HCEC 1CT (cell line): ENCODE data around the gene SLC2A8.

Experiments used
- DNase-seq: peaks from one replicate; pipeline ENCODE4 v3.0.0-alpha.2; 2017

Gene SLC2A8

DNA sequence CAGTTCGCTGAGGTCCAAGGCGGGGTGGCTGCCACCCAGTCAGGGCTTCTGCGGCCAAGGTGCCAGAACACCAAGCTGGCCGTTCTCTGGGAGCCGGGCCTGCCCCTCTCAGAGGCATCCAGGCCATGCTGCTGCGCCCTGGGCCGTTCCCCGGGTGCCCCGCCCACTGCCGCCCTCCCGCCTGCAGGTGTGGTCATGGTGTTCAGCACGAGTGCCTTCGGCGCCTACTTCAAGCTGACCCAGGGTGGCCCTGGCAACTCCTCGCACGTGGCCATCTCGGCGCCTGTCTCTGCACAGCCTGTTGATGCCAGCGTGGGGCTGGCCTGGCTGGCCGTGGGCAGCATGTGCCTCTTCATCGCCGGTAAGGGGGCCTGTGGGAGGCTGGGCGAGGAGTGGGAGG, 7.7 kb downstream of the SLC2A8 start:
- no peak for DNase-seq

GRCh38 chr9:127405344-127406125, 8.6 kb downstream of the SLC2A8 start:
- no peak for DNase-seq

- DNase-seq = no peak
These were observed 10.0 kb downstream of the SLC2A8 start for GRCh38 chr9:127406799-127407491.

- no peak for DNase-seq
These were observed 10.5 kb downstream of the SLC2A8 start for GRCh38 chr9:127407492-127407843.

- no peak for DNase-seq
These were observed 14.2 kb downstream of the SLC2A8 start for GRCh38 chr9:127411122-127411521.

- no peak for DNase-seq
These were observed 18.2 kb downstream of the SLC2A8 start for GRCh38 chr9:127415141-127415540.

- no peak for DNase-seq
These were observed 18.7 kb downstream of the SLC2A8 start for GRCh38 chr9:127415657-127416056.

DNA sequence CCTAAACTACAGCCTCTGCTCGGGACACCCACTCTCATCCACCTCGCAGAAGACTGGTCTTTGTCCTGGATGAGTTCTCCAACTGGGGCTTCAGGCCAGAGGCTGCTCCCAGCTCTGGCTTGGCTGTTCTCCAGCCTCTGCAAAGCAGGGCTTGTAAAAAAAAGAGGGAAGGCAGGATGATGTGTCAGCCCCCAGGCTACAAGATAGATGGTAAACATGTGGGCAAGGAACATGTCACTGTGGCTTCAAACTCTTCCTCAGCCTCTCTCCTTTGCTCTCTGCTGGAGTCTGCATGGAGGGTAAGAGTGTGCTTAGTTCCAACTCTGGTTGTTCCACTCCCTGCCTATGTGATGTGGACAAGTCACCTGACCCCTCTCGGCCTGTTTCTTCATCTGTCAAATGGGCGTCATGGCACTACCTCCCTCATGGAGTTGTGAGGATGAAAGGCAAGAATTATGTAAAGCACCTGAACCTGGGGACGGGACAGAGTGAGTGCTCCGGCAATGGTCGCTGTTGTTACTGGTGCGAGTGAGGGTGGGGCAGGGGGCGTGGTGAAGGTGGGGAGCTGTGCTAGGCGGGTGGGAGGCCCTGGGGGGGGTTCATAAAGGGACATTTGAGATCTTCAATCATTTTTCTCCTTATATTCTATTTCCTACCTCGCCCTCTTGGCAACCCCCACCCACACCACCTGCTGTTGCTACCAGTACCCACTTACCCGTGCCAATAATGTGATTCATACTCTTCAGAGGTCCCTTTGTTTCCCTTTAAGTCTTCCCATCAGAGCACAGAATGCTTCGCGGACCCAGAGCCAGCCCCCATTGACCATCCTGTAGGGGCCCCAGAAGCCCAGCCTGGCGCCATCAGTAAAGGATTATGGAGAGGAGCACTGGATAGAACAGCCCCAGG, 20.4 kb downstream of the SLC2A8 start:
- no peak for DNase-seq

DNA sequence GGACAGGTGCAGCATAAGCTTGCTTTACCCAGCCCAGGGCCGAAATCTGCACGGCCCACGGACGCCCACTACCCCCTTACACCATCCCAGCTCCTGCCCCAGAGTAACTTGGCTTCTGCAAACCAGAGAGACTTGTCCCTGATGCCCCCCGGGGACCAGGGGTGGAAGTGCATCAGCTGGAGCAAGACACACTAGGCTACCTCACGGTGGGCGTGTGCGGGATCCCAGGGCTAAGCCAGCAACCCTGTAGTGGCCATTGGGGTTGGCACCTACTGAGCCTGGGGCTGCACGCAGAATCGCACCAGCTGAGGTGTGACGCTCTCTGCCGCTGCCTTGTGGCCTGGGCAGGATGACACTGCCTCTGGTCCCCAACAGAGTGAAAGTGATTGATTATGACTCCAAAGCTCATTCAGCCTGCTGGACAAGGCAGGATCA, 21.1 kb downstream of the SLC2A8 start:
- DNase-seq = peak; percentile 22

DNA sequence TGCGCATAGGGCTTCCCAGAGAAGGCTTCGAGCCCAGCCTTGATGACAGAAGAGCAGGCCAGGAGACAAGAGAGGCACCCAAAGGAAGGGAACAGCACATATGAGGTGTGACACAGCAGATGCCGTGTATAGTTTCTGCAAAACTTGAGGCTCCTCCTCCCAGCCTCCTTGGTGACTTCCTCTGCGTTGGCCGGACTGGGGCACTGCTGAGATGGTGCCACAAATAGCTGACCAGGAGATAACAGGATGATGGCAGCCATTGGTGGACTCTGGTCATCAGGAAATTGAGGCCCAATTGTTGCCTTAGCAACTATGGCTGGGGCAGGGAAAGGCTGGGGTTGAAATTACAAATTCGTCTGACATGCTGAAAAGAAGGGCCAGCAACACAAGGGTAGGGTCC, 22.4 kb downstream of the SLC2A8 start:
- DNase-seq = no peak

- DNase-seq = no peak
These were observed 24.1 kb downstream of the SLC2A8 start for GRCh38 chr9:127421057-127421456.

GRCh38 chr9:127422133-127422782, 25.3 kb downstream of the SLC2A8 start:
- no peak for DNase-seq

- no peak for DNase-seq
These were observed 25.8 kb downstream of the SLC2A8 start for GRCh38 chr9:127422787-127423186.

DNA sequence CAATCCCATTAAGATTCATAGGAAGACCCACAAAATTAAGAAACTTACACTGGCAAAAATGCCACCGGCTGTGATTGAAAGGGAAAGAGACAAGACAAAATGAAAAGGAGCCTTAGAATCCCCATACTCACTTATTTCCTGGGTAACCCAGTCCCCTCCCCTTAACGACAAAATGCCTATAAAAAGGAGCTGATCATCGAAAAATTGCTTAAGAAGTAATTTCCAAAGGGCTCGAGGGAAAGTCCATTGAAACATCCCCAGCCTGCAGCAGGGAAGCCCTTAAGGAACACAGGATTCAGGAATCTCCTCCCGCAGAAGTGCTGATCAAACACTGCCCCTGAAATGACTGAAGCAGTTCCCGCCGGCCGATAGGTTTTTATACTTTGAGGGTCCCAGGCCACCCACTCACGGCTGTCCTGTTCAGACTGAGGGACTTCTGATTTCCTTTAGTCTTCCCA, 26.5 kb downstream of the SLC2A8 start:
- no peak for DNase-seq

DNA sequence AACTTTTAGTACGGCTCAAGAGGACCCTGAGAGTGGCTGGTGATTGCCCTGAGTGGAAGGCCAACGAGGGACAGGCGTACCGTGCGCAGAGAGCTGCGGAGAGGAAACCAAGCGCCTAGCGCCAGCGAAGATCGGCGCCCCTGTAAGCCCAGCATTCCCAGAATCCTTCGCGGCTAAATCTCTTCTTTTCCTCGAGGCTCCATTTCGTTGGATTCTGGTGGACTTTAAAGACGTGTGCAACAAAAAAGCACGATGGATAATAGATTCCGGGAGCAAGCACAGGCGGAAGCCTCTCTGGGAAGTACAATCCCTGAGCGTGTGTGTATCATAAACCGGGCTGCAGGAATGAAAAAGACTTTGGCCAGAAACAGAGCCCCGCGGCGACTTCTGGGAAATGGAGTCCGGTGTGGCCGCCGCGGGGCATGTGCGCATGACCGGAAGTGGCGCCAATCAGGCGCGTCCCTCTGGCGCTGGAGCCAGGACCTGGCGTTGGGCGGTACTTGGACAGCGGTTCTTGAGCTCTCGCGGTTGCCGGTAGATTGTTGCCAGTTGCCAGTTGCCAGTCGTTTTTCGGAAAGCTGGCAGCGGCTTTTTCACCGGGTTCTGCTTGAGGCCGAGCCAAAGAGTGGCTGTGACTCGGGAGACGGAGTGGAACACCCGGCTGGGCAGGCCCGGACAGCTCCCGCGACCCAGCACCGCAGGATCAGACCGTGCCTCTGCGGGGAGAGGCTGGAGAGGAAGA, 27.1 kb downstream of the SLC2A8 start, which contains the start of gene ZNF79:
Gene ZNF79 (plus strand): TSS at position 449 of the 742 bp plus-strand sequence. CDS start 406 bp downstream, outside the sequence.
- DNase-seq = peak; percentile 91

DNA sequence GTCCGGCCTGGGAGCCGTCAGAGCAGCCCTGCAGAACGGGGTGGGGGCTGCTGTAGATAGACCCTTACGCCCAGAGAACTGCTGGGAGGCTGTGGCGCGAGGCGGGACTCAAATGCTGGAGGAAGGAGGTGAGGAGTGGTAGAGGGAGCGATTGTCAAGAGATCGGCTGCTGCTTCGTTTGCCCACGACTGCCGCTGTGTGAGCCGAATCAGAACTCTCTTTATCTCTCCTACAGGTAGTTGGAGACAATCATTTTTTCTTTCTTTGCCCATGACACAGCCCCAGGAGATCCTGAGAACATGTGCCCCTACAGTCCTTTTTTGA, 27.7 kb downstream of the SLC2A8 start:
- DNase-seq = no peak

DNA sequence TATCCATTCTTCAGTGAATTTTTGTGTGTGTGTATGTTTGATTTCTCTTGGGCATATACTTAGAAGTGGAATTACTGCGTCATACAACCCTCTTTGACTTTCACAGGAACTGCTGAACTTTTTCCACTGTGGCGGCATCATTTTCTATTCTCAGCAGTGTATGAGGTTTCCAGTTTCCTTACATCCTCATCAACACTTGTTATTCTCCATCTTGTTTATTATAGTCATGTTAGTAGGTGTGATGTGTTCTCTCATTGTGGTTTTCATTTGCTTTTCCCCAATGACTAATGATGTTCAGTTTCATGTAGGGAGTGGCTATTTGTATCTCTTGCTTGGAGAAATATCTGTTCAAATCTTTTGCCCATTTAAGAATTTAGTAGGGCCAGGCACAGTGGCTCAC, 29.8 kb downstream of the SLC2A8 start:
- no peak for DNase-seq

- DNase-seq = no peak
These were observed 31.4 kb downstream of the SLC2A8 start for GRCh38 chr9:127428348-127428747.

DNA sequence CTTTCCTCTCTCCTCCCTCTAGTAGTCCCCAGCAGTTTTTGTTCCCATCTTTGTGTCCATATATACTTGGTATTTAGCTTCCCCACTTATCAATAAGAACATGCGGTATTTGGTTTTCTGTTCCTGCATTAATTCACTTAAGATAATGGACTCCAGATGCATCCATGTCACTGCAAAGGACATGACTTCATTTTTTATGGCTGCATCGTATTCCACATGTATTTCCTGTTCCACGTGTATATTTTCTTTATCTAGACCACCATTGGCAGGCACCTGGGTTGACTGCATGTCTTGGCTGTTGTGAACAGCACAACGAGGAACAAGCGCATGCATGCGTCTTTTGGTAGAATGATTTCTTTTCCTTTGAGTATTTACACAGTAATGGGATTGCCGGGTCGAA, 33.4 kb downstream of the SLC2A8 start:
- DNase-seq = no peak

DNA sequence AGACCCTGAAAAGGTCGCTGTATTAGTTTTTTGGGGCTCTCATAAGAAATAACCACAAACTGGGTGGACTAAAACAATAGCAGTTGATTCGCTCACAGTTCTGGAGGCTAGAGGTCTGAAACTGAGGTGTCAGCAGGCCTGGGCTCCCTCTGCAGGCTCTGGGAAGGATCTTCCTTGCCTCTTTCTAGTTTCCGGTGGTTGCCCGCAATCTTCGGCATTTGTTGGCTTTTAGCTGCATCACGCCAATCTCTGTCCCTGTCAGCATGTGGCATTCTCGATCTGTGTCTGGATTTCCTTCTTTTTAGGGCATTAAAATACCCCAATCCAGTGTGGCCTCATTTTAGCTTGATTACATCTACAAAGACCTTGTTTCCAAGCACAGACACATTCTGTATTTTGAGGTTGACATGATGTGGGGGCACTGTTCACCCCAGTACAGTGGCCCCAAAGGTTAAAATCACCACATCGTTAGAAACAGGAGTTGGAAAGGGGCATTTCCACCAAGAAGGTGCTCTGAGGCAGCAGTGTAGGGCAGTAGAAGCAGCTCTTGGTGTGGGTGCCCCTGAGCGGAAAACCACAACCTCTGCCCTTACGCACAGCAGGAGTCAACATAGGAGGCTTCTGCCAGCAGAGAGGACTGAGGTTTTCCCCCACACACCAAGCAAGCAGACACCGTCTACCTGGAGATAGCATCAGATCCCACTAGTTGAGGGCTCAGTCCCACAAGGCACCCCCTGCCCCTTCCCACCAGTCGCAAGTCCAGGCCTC, 40.7 kb downstream of the SLC2A8 start:
- no peak for DNase-seq

DNA sequence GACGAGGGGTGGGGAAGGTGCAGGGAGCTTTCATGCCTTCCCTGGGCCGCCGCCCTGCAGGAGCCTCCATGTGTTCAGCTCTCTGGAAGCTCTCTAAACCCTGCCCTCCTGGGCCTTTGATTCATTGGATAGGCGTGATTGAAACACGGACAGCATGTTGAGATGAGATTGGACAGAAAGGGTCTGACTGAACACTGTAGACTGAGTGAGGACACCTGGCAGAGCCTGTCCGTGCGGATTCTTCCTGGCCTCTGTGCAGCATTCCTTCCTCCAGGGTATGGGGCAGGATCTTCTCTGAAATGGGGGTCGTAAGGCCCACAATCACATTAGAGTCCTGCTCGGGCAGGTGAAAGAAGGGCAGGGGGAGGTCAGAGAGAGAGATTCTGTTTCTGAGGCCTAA, 41.4 kb downstream of the SLC2A8 start:
- DNase-seq = no peak
